ENCODE measurements around the gene FETUB.

Gene FETUB

GRCh38 chr3:186640473-186640818, 247 bp downstream of the FETUB start:
- Histone ChIP-seq H2BK5ac (ENCODE audit: low read depth, low read length, poor library complexity) (no peak overlapping the region), H3K27me3 (ENCODE audit: insufficient read depth, low read length) (no peaks in the 10 kb centered on the region), H3K4me3 (ENCODE audit: low read depth, low read length) (no peak overlapping the region), H3K4me1 (ENCODE audit: control insufficient read depth in 1 of 2, insufficient read depth in 2 of 2, low read length in 2 of 2) (no peaks in the 10 kb centered on the region), H4K12ac (ENCODE audit: low read depth, low read length) (no peak overlapping the region), H4K8ac (ENCODE audit: low read depth, low read length) (no peak overlapping the region), H2BK12ac (ENCODE audit: low read length) (no peak overlapping the region), H3K18ac (ENCODE audit: low read length) (no peak overlapping the region), H2AFZ (ENCODE audit: insufficient read depth, low read length, poor library complexity) (no peak overlapping the region), H3K14ac (ENCODE audit: low read length) (no peak overlapping the region), H3K23ac (ENCODE audit: low read length) (no peak overlapping the region), H3K79me1 (ENCODE audit: low read length) (no peaks in the 10 kb centered on the region), H3K79me2 (ENCODE audit: control insufficient read depth, insufficient read depth, low read length, poor library complexity) (no peaks in the 10 kb centered on the region), H3K9ac (ENCODE audit: low read length) (no peak overlapping the region), H2AK5ac (ENCODE audit: low read length) (no peak overlapping the region), H4K91ac (ENCODE audit: low read depth, low read length) (no peak overlapping the region), H3K27ac (ENCODE audit: low read depth, low read length) (no peak overlapping the region), H2BK120ac (ENCODE audit: insufficient read depth, low read length, poor library complexity) (no peak overlapping the region), H3K9me3 (ENCODE audit: insufficient read depth, low read depth, low read length) (no peaks in the 10 kb centered on the region), H3K36me3 (ENCODE audit: control insufficient read depth in 1 of 2, insufficient read depth in 2 of 2, low read length in 2 of 2) (no peaks in the 10 kb centered on the region), H3K4ac (ENCODE audit: low read depth, low read length) (no peak overlapping the region), H3K4me2 (ENCODE audit: low read length) (no peak overlapping the region)
- WGBS (ENCODE audit: extremely low coverage, insufficient coverage, insufficient read length) = no CpG with 5 or more reads among the region's 9 CpGs
- peak; percentile 91 to 95 for DNase-seq

DNA sequence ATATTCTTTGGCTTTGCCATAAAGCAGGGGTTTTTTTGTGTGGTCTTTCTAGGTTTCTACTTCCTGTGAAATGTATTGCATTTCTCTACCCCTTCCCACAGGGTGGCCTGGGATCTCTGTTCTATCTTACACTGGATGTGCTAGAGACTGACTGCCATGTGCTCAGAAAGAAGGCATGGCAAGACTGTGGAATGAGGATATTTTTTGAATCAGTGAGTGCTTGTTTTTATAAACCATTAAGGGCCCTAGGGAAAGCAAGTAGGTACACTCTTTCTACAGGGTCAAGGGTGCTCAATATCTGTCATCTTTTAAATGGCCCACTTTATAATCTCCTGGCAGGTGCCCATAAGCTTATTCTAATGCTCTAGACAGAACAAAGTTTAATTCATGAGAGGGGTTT, 730 bp downstream of the FETUB start:
- no peak for DNase-seq
- Histone ChIP-seq H2BK120ac (ENCODE audit: insufficient read depth, low read length, poor library complexity) (no peak overlapping the region), H3K79me2 (ENCODE audit: control insufficient read depth, insufficient read depth, low read length, poor library complexity) (no peaks in the 10 kb centered on the region), H3K27me3 (ENCODE audit: insufficient read depth, low read length) (no peaks in the 10 kb centered on the region), H3K4ac (ENCODE audit: low read depth, low read length) (no peak overlapping the region), H3K4me3 (ENCODE audit: low read depth, low read length) (no peak overlapping the region), H3K9me3 (ENCODE audit: insufficient read depth, low read depth, low read length) (no peaks in the 10 kb centered on the region), H4K91ac (ENCODE audit: low read depth, low read length) (no peak overlapping the region), H3K36me3 (ENCODE audit: control insufficient read depth in 1 of 2, insufficient read depth in 2 of 2, low read length in 2 of 2) (no peaks in the 10 kb centered on the region), H3K4me2 (ENCODE audit: low read length) (no peak overlapping the region), H2BK5ac (ENCODE audit: low read depth, low read length, poor library complexity) (no peak overlapping the region), H2AK5ac (ENCODE audit: low read length) (no peak overlapping the region), H4K12ac (ENCODE audit: low read depth, low read length) (no peak overlapping the region), H3K4me1 (ENCODE audit: control insufficient read depth in 1 of 2, insufficient read depth in 2 of 2, low read length in 2 of 2) (no peaks in the 10 kb centered on the region), H3K23ac (ENCODE audit: low read length) (no peak overlapping the region), H3K18ac (ENCODE audit: low read length) (no peak overlapping the region), H3K79me1 (ENCODE audit: low read length) (no peaks in the 10 kb centered on the region), H3K9ac (ENCODE audit: low read length) (no peak overlapping the region), H2AFZ (ENCODE audit: insufficient read depth, low read length, poor library complexity) (no peak overlapping the region), H3K14ac (ENCODE audit: low read length) (no peak overlapping the region), H4K8ac (ENCODE audit: low read depth, low read length) (no peak overlapping the region), H2BK12ac (ENCODE audit: low read length) (no peak overlapping the region), H3K27ac (ENCODE audit: low read depth, low read length) (no peak overlapping the region)

GRCh38 chr3:186642014-186642413, 1.8 kb downstream of the FETUB start:
- no peak overlapping the region for H3K4me3 ChIP-seq (ENCODE audit: low read depth, low read length)
- H3K79me2 ChIP-seq (ENCODE audit: control insufficient read depth, insufficient read depth, low read length, poor library complexity) = no peaks in the 10 kb centered on the region
- H3K4me1 ChIP-seq (ENCODE audit: control insufficient read depth in 1 of 2, insufficient read depth in 2 of 2, low read length in 2 of 2) = no peaks in the 10 kb centered on the region
- H3K27me3 ChIP-seq (ENCODE audit: insufficient read depth, low read length) = no peaks in the 10 kb centered on the region
- no peak overlapping the region for H3K4me2 ChIP-seq (ENCODE audit: low read length)
- H3K18ac ChIP-seq (ENCODE audit: low read length) = no peak overlapping the region
- no peaks in the 10 kb centered on the region for H3K36me3 ChIP-seq (ENCODE audit: control insufficient read depth in 1 of 2, insufficient read depth in 2 of 2, low read length in 2 of 2)
- H4K8ac ChIP-seq (ENCODE audit: low read depth, low read length) = no peak overlapping the region
- H2AFZ ChIP-seq (ENCODE audit: insufficient read depth, low read length, poor library complexity) = no peak overlapping the region
- no peaks in the 10 kb centered on the region for H3K9me3 ChIP-seq (ENCODE audit: insufficient read depth, low read depth, low read length)
- H4K12ac ChIP-seq (ENCODE audit: low read depth, low read length) = no peak overlapping the region
- H3K4ac ChIP-seq (ENCODE audit: low read depth, low read length) = no peak overlapping the region
- H2AK5ac ChIP-seq (ENCODE audit: low read length) = no peak overlapping the region
- no peak overlapping the region for H3K27ac ChIP-seq (ENCODE audit: low read depth, low read length)
- H3K9ac ChIP-seq (ENCODE audit: low read length) = no peak overlapping the region
- H2BK120ac ChIP-seq (ENCODE audit: insufficient read depth, low read length, poor library complexity) = no peak overlapping the region
- WGBS (ENCODE audit: extremely low coverage, insufficient coverage, insufficient read length) = no CpG with 5 or more reads among the region's 3 CpGs
- H2BK5ac ChIP-seq (ENCODE audit: low read depth, low read length, poor library complexity) = no peak overlapping the region
- H3K23ac ChIP-seq (ENCODE audit: low read length) = no peak overlapping the region
- DNase-seq = no peak
- H3K14ac ChIP-seq (ENCODE audit: low read length) = no peak overlapping the region
- H2BK12ac ChIP-seq (ENCODE audit: low read length) = no peak overlapping the region
- H3K79me1 ChIP-seq (ENCODE audit: low read length) = no peaks in the 10 kb centered on the region
- H4K91ac ChIP-seq (ENCODE audit: low read depth, low read length) = no peak overlapping the region

DNA sequence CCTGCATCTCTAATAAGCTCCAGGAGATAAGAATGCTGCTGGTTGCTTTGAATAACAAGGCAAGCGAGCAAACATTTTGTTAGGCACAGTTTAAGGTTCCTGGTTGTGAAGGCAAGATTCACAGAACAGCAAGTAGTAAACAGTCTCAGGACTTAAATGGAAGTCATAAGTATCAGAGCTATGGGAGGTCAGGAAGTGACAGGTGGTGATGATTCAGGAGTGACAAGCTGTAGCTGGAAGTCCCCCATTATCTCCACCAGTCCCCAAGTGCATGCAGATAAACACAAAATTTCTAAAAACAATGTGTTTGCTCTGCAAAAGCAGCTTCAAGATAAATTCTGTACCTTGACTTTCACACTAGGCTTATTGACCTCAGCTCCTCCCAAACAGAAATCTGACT, 3.3 kb downstream of the FETUB start:
- Histone ChIP-seq H4K12ac (ENCODE audit: low read depth, low read length) (no peak overlapping the region), H3K79me1 (ENCODE audit: low read length) (no peaks in the 10 kb centered on the region), H3K9ac (ENCODE audit: low read length) (no peak overlapping the region), H3K9me3 (ENCODE audit: insufficient read depth, low read depth, low read length) (no peaks in the 10 kb centered on the region), H4K91ac (ENCODE audit: low read depth, low read length) (no peak overlapping the region), H3K36me3 (ENCODE audit: control insufficient read depth in 1 of 2, insufficient read depth in 2 of 2, low read length in 2 of 2) (no peaks in the 10 kb centered on the region), H3K79me2 (ENCODE audit: control insufficient read depth, insufficient read depth, low read length, poor library complexity) (no peaks in the 10 kb centered on the region), H2BK5ac (ENCODE audit: low read depth, low read length, poor library complexity) (no peak overlapping the region), H2BK120ac (ENCODE audit: insufficient read depth, low read length, poor library complexity) (no peak overlapping the region), H3K23ac (ENCODE audit: low read length) (no peak overlapping the region), H3K14ac (ENCODE audit: low read length) (no peak overlapping the region), H3K27ac (ENCODE audit: low read depth, low read length) (no peak overlapping the region), H3K4ac (ENCODE audit: low read depth, low read length) (no peak overlapping the region), H3K4me3 (ENCODE audit: low read depth, low read length) (no peak overlapping the region), H2AK5ac (ENCODE audit: low read length) (no peak overlapping the region), H2AFZ (ENCODE audit: insufficient read depth, low read length, poor library complexity) (no peak overlapping the region), H3K4me2 (ENCODE audit: low read length) (no peak overlapping the region), H3K18ac (ENCODE audit: low read length) (no peak overlapping the region), H3K4me1 (ENCODE audit: control insufficient read depth in 1 of 2, insufficient read depth in 2 of 2, low read length in 2 of 2) (no peaks in the 10 kb centered on the region), H4K8ac (ENCODE audit: low read depth, low read length) (no peak overlapping the region), H2BK12ac (ENCODE audit: low read length) (no peak overlapping the region), H3K27me3 (ENCODE audit: insufficient read depth, low read length) (no peaks in the 10 kb centered on the region)
- peak; percentile 45 to 73 for DNase-seq
- WGBS (ENCODE audit: extremely low coverage, insufficient coverage, insufficient read length) = no CpG with 5 or more reads among the region's 1 CpG

- no peak overlapping the region for H2AFZ ChIP-seq (ENCODE audit: insufficient read depth, low read length, poor library complexity)
- no peaks in the 10 kb centered on the region for H3K9me3 ChIP-seq (ENCODE audit: insufficient read depth, low read depth, low read length)
- no peaks in the 10 kb centered on the region for H3K79me2 ChIP-seq (ENCODE audit: control insufficient read depth, insufficient read depth, low read length, poor library complexity)
- no peak overlapping the region for H3K23ac ChIP-seq (ENCODE audit: low read length)
- H3K14ac ChIP-seq (ENCODE audit: low read length) = no peak overlapping the region
- no peak overlapping the region for H3K4ac ChIP-seq (ENCODE audit: low read depth, low read length)
- no peak overlapping the region for H2BK120ac ChIP-seq (ENCODE audit: insufficient read depth, low read length, poor library complexity)
- H2BK5ac ChIP-seq (ENCODE audit: low read depth, low read length, poor library complexity) = no peak overlapping the region
- peak; percentile 55 to 69 for DNase-seq
- no peaks in the 10 kb centered on the region for H3K27me3 ChIP-seq (ENCODE audit: insufficient read depth, low read length)
- no peak overlapping the region for H2AK5ac ChIP-seq (ENCODE audit: low read length)
- no peak overlapping the region for H3K18ac ChIP-seq (ENCODE audit: low read length)
- no CpG with 5 or more reads among the region's 3 CpGs for WGBS (ENCODE audit: extremely low coverage, insufficient coverage, insufficient read length)
- H3K4me2 ChIP-seq (ENCODE audit: low read length) = no peak overlapping the region
- no peak overlapping the region for H3K27ac ChIP-seq (ENCODE audit: low read depth, low read length)
- no peak overlapping the region for H2BK12ac ChIP-seq (ENCODE audit: low read length)
- H3K9ac ChIP-seq (ENCODE audit: low read length) = no peak overlapping the region
- H4K8ac ChIP-seq (ENCODE audit: low read depth, low read length) = no peak overlapping the region
- H3K4me1 ChIP-seq (ENCODE audit: control insufficient read depth in 1 of 2, insufficient read depth in 2 of 2, low read length in 2 of 2) = no peaks in the 10 kb centered on the region
- H3K36me3 ChIP-seq (ENCODE audit: control insufficient read depth in 1 of 2, insufficient read depth in 2 of 2, low read length in 2 of 2) = no peaks in the 10 kb centered on the region
- H4K12ac ChIP-seq (ENCODE audit: low read depth, low read length) = no peak overlapping the region
- H3K4me3 ChIP-seq (ENCODE audit: low read depth, low read length) = no peak overlapping the region
- H4K91ac ChIP-seq (ENCODE audit: low read depth, low read length) = no peak overlapping the region
- no peaks in the 10 kb centered on the region for H3K79me1 ChIP-seq (ENCODE audit: low read length)
These were observed 4.5 kb downstream of the FETUB start for GRCh38 chr3:186644683-186645082.

Data from trophoblast cell (in vitro differentiated cells and primary cell).